ENCODE measurements around the gene QPCT. TPM values are rescaled to one million over a fixed set of nuclear protein-coding genes. Genes with fewer than 3 reads are reported as not detected.
A peak's percentile ranks its signal among the peaks of the same experiment; 100 is the strongest.
"Not testable (repeated sequence)": the region's sequence is repeated elsewhere in the genome, so short reads cannot be mapped to it uniquely, and the experiment has no call there.

QPCT gene
- total RNA-seq, 2 donors from 2014 or later, result 4.2 to 7.9 TPM

- intact Hi-C loops (cut with DNase I, micrococcal nuclease), result loop anchor here (5.0 to 10.0 kb wide), 2 partner anchors 411 to 418 kb away; no protein-coding TSS in a partner anchor
- peak; percentile 43 for ATAC-seq
- not testable (repeated sequence) for DNase-seq
These were observed 69.6 kb downstream of the QPCT start for GRCh38 chr2:37413911-37414469.

DNA sequence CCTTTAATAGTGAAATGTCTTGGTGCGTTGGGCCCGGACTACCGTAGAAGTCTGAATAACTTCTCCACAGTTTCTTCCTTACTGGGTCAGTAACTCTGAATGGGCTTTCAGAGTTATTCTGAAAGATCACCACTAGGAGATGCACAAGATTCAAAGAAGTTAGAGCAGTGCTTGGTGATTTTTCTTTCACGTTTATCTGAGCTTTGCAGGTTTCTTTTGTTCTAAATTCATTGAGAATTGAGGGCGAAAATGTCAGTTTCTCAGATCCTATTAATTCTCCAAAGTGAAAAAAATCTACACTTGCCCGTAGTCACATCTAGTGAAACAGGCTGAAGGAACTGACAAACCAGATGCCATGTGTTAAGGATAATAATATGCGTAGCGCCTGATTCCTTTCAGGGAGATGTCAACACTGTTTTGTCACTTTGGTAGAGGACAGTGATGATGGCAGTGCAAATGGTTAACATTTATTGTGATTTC is 70.1 kb downstream of the QPCT start:
- ATAC-seq (peak; percentile 91), DNase-seq (peak in 1 of 2 donors; percentile 18)
- intact Hi-C loops (cut with DNase I, micrococcal nuclease), result loop anchor here (5.0 to 10.0 kb wide), 2 partner anchors 410 to 418 kb away; no protein-coding TSS in a partner anchor

DNA sequence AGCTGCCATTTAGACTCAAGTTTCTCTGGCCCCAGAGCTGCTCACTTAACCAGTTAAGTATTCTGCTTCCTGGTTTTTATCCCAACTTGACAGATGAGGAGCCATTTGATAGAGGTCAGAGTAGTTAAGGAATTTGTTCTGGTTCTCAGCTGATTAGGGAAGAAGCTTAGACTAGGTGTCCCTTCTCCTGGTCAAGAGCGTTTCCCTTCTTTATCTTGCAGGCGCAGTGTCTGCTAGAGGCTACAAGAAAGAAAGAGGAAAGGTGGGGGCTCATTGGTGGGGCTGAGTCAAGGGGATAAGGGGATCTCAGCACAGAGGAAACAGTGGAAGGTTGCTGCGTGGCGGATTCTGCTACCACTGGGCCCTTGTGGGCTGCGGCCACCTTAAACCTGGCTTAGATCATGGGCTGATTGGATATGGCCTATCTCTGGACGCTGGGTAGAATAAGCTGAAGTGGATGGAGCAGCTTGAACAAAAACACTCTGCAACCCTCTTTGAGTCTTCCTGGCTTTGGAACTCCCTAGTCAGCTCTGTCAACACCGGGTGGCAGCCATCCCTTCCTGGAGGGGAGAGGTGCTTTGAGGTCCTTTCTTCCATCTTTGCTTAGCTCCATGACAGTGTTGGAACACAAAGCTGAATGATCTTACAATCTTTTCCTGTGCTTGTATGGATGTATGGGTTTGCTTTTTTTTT is 70.8 kb downstream of the QPCT start:
- intact Hi-C loops (cut with DNase I, micrococcal nuclease), result loop anchor here in 1 of 2 donors (10.0 kb wide), 1 partner anchor 410 kb away; no protein-coding TSS in a partner anchor
- ATAC-seq, result no peak
- DNase-seq, result no peak

- ATAC-seq (no peak), DNase-seq (no peak)
- intact Hi-C loops (cut with DNase I, micrococcal nuclease), result loop anchor here in 1 of 2 donors (10.0 kb wide), 1 partner anchor 407 kb away; no protein-coding TSS in a partner anchor
These were observed 72.9 kb downstream of the QPCT start for GRCh38 chr2:37417321-37417720.

DNA sequence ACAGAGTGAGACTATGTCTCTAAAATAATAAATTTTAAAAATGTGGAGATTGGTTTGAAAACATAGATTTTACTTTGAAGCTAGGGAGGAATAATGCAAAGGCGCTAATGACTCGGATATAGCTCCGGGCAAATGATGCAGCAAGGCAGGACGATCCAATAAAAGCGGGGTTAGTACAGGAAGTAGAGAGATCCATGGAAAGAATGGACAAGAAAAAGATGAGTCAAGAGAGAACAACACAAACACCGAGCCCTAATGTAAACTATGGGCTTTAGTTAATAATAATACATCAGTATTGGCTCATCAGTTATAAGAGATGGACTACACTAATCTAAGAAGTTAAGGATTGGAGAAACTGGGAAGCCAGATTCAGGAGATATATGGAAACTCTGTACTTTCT is 74.5 kb downstream of the QPCT start:
- DNase-seq, result no peak
- intact Hi-C loops (cut with DNase I, micrococcal nuclease), result loop anchor here in 1 of 2 donors (10.0 kb wide), 1 partner anchor 406 kb away; no protein-coding TSS in a partner anchor
- no peak for ATAC-seq

DNA sequence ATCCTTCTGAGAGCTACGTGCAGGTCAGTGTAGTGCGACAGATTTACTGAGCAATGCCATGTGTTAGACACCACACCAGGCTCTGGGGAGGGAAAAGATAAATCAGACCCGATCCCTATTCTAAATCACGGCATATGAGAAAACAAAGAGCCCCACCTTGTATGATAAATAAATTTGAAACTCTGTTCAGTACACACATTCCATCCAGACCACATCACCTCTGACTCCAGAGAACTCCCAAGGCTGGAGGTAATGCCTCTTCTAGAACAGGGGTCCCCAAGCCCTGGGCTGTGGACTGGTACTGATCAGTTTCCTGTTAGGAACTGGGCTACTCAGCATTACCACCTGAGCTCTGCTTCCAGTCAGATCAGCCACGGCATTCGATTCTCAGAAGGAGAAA is 77.3 kb downstream of the QPCT start:
- no peak for ATAC-seq
- DNase-seq, result no peak
- intact Hi-C loops (cut with DNase I, micrococcal nuclease), result no loop called here

GRCh38 chr2:37422816-37423215 is 78.4 kb downstream of the QPCT start:
- intact Hi-C loops (cut with DNase I, micrococcal nuclease), result no loop called here
- DNase-seq (no peak), ATAC-seq (no peak)

Other genes starting within 250 kb of the QPCT start
- gene EIF2AK2, start 187.7 kb upstream of the QPCT start, total RNA-seq, result 10 to 100 TPM; 27.3 to 35.9 TPM
- not detected for gene SULT6B1, start 156.0 kb upstream of the QPCT start, total RNA-seq
- 10 to 100 TPM; 33.9 to 38.6 TPM for gene CEBPZOS, start 148.1 kb upstream of the QPCT start, total RNA-seq
- 10 to 100 TPM; 36.9 to 40.0 TPM for gene CEBPZ, start 113.0 kb upstream of the QPCT start, total RNA-seq
- gene NDUFAF7, start 113.0 kb upstream of the QPCT start, total RNA-seq, result 10 to 100 TPM; 11.4 to 12.3 TPM
- gene PRKD3, start 19.8 kb upstream of the QPCT start, total RNA-seq, result 10 to 100 TPM; 16.8 to 23.5 TPM